Right lobe of liver (tissue), 4 donors: ENCODE measurements around the gene TPRG1L.

Experiments used
- CTCF ChIP-seq, 4 donors: fragments of 200-600 bp in 3 of 4; fragments of 450-650 bp in 1 of 4; IDR thresholded peaks; one replicate each; pipeline versions ENCODE4 v1.5.1 to v1.8.0; 2016 to 2022; ENCODE audit warnings: antibody characterized with exemption in 4 of 4, mild to moderate bottlenecking in 2 of 4
- POLR2A ChIP-seq: fragments of 450-650 bp; IDR thresholded peaks from one replicate; pipeline ENCODE4 v1.6.1; 2017; ENCODE audit warnings: antibody characterized with exemption, mild to moderate bottlenecking
- donor health status: DM: no; HTN: no; CAD: no.
- donor health status: DM: no; HTN: no; CAD: no.
- donor health status: DM: no; HTN: yes; CAD: no.

- no peak for TF ChIP-seq CTCF (IDR thresholded peaks at IDR 0.05)
- TF ChIP-seq POLR2A = peak; percentile 14
Observed at GRCh38 chr1:3625151-3625907, 514 bp downstream of the TPRG1L start.
